Activated CD4-positive, alpha-beta T cell treated with anti-CD3 and anti-CD28 coated beads, Interleukin-2, amount 10 ng/mL, durations not matched to agents 7 days and 5 days (primary cell): ENCODE results near the gene PTGS1. TPM values are rescaled to one million over a fixed set of nuclear protein-coding genes. Genes with fewer than 3 reads are reported as not detected.

ENCODE experiments used
- CTCF ChIA-PET: fragments of 350-600 bp; sonication (Branson Sonifier 250); formaldehyde crosslinking; loops from one replicate; lab custom pipeline; 2021; ENCODE audit warnings: antibody characterized with exemption; lab: Charles Lee
- POLR2A ChIA-PET: fragments of 350-600 bp; sonication (Branson Sonifier 250); formaldehyde crosslinking; loops from one replicate; lab custom pipeline; 2021; ENCODE audit warnings: antibody characterized with exemption; lab: Charles Lee
- DNase-seq: peaks from one replicate; pipeline ENCODE4 v3.0.0-alpha.2; 2020
- H3K27ac Mint-ChIP-seq: one replicate; pipeline ENCODE4 v1.8.0; 2021; ENCODE audit warnings: mild to moderate bottlenecking, moderate library complexity, mixed read lengths
- H3K27me3 Mint-ChIP-seq: one replicate; pipeline ENCODE4 v1.8.0; 2021; ENCODE audit warnings: mixed read lengths
- H3K36me3 Mint-ChIP-seq: one replicate; pipeline ENCODE4 v1.8.0; 2021; ENCODE audit warnings: low read depth, mixed read lengths
- H3K4me1 Mint-ChIP-seq: one replicate; pipeline ENCODE4 v1.8.0; 2021; ENCODE audit warnings: mixed read lengths
- H3K4me3 Mint-ChIP-seq: one replicate; pipeline ENCODE4 v1.8.0; 2021; ENCODE audit warnings: mild to moderate bottlenecking, moderate library complexity, mixed read lengths
- H3K9me3 Mint-ChIP-seq: one replicate; pipeline ENCODE4 v1.8.0; 2021; ENCODE audit warnings: mixed read lengths
- total RNA-seq, 2 experiments: library from RNA; stranded (reverse); gene quantifications; one replicate each; pipeline ENCODE4 v1.2.3, GENCODE V29; 2021

PTGS1 gene
- total RNA-seq, 2 experiments from 2014 or later: not detected

DNA sequence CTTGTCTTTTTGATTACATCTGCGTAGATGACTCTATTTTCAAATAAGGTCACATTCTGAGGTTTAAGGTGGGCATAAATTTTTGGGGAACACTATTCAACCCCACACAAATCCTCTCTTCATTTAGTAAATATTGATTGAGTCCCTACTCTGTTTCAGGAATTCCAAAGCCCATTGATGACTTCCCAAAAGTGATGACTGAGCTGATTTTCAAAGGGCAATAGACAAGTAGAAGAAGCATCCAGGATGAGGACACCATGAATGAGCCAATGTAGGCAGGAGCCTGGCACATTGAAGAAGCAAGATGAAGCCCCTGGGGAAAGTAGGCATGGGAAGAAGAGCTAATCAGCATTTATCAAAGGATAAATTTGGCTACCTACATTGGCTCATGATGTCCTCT is 71.7 kb downstream of the PTGS1 start:
- Mint-ChIP-seq H3K27me3 (peaks cover 37% of the 10 kb centered on the region), H3K27ac (no peak overlapping the region), H3K4me1 (no peaks in the 10 kb centered on the region), H3K4me3 (no peak overlapping the region), H3K9me3 (no peaks in the 10 kb centered on the region), H3K36me3 (no peaks in the 10 kb centered on the region)
- ChIA-PET CTCF (no interaction called here), POLR2A (no interaction called here)
- DNase-seq: no peak

GRCh38 chr9:122444041-122444733 is 73.4 kb downstream of the PTGS1 start:
- H3K4me3 Mint-ChIP-seq: no peak overlapping the region
- ChIA-PET POLR2A (no interaction called here), CTCF (no interaction called here)
- no peak overlapping the region for H3K27ac Mint-ChIP-seq
- no peaks in the 10 kb centered on the region for H3K9me3 Mint-ChIP-seq
- H3K27me3 Mint-ChIP-seq: peaks cover 41% of the 10 kb centered on the region
- H3K4me1 Mint-ChIP-seq: no peaks in the 10 kb centered on the region
- no peak for DNase-seq
- no peaks in the 10 kb centered on the region for H3K36me3 Mint-ChIP-seq

Other genes starting within 250 kb of the PTGS1 start
- gene NDUFA8, start 211.2 kb upstream of the PTGS1 start, total RNA-seq: 10 to 100 TPM; 33.7 to 35.9 TPM
- gene MORN5, start 211.1 kb upstream of the PTGS1 start, total RNA-seq: not detected
- gene LHX6, start 142.1 kb upstream of the PTGS1 start, total RNA-seq: not detected
- gene RBM18, start 106.2 kb upstream of the PTGS1 start, total RNA-seq: 10 to 100 TPM; 21.5 to 23.6 TPM
- 10 to 100 TPM; 34.1 to 35.4 TPM for gene MRRF, start 106.1 kb upstream of the PTGS1 start, total RNA-seq
- not detected for gene OR1J1, start 106.9 kb downstream of the PTGS1 start, total RNA-seq
- not detected for gene OR1J2, start 139.8 kb downstream of the PTGS1 start, total RNA-seq
- not detected for gene OR1J4, start 148.1 kb downstream of the PTGS1 start, total RNA-seq
- not detected for gene OR1N1, start 156.3 kb downstream of the PTGS1 start, total RNA-seq
- gene OR1N2, start 182.1 kb downstream of the PTGS1 start, total RNA-seq: not detected
- gene OR1L8, start 212.4 kb downstream of the PTGS1 start, total RNA-seq: not detected
- not detected for gene OR1Q1, start 243.7 kb downstream of the PTGS1 start, total RNA-seq